NCI-H524 treated with DMSO at 0.1 percent for 48 hours (cell line): Measurements from ENCODE around the gene HES3.

Source experiments
- DNase-seq: peaks from one replicate; lab custom pipeline; 2025; lab: John Stamatoyannopoulos, UW

Gene HES3, protein sequence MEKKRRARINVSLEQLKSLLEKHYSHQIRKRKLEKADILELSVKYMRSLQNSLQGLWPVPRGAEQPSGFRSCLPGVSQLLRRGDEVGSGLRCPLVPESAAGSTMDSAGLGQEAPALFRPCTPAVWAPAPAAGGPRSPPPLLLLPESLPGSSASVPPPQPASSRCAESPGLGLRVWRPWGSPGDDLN

DNA sequence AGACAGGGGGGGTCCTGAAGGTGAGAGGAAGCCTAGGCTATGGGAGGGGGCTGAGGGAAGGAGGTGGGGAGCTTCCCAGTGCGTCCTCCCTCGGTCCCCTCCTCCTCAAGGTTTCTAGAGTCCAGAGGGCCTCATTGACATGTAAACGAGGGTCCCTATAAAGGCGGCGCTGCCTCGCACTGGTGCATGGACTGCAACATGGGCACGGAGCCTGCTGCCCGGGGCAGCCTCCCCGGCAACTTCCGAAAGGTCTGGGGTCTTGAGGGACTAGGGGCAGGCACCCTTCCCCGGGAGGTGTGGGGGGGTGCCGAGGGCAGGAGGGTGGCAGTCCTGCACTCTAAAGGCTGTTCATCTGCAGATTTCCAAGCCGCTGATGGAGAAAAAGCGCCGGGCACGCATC lies at the start of gene HES3:
Gene HES3 (plus strand): TSS at position 187 of the 400 bp plus-strand sequence. CDS start 187 bp downstream, at position 374.
- DNase-seq: no peak

DNA sequence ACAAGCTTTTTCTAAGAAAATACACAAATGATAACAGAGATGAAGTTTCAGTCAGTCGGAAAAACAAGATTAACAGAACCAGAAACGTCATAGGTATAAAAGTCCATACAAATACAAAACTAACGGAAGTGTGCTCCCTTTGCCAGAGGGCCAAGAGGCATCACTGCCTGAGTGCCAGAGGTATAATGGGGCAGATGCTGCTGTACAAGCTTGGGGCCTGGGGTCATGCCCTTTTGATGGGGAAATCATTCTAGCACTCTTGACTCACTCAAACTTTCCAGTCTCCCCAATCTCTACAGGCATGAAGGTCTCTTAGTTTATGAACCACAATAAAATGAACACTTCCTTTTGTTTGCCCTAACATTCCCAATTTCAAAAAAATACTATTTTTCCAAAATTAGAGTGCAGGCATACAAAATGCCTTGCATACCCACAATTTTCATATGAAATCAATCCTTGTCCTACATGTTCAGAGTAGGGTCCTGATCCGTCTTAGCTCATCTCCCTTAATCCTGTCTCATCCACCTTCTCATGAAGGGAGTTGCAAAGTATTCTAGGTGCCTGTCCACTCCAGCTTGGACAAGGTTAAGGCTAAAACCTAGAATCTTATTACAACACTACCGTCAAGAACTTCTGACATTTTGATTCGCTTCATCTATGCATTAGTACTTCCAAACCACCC lies 46.1 kb upstream of the HES3 start:
- no peak for DNase-seq

DNA sequence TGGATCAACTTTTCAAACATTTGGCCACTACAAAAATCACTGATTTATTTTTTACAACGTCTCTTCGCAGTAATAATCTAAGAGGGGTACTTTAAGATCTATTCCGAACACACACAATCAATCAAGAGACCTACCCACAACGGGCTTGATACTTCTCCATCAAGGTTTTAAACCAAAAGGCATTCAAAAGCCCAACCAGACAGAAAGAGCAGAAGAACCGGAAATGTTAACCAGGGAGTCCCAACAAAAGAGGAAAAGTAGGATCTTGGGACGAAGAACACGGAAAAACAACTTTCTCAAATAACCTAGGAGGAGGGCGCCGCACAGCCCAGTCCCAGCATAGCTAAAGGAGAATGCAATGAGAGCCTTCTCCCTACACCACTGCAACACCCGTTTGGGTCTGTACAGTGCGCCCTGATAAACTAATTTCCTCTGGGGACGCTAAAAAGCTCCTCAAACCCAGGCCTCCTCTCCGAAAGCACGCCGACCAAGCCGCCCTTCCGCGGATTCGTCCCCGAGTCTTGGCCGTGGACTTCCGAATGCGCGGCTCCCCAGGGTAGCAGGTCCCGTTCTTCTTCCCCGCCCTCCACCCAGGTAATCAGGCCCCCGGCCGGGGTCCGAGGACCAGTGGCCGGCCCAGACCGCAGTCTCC lies 45.2 kb upstream of the HES3 start:
- no peak for DNase-seq

DNA sequence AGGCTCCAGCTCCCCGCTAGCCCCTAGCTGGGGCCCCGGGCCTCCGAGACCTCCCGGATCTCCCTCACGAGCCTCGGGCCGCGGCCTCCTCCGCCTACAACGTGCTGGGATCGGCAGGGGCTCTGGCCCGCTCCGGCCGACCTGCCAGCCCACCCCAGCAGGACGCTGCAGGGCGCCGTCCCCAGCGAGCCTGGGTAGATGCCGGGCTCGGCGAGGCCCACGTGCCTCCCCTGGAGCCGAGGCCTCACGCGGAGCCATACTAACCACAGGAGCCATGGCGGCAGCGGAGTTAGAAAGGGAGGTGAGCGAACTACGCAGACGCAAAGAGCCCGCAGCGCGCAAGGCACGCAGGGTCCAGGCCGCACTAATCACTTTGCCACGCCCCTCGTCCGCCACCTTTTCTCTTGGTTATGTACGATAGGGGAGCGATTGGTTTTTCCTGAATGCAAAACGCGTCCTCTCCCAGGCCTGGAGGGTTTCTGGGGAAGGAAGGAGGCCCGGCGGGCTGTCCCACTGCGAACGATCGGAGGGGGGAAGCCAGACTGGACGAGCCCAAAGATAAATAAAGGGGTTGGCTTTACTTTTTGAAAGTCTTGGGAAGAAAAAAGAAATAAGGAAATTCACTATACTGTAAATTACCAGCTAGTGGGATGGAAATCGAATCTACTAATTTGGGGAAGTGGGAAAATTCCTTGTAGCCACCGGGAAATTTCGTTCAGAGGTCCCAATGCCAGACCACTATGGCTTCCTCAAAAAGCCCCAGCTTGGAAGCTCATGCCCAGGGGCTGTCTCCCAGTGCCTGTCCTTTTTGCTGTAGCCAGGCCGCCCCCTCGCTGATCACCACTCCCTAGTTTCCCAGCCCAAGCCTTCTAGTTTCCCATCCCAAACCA lies 44.4 kb upstream of the HES3 start, which contains the start of gene RPL22:
Gene RPL22 (minus strand): TSS at position 298 of the 890 bp plus-strand sequence. CDS start 22 bp downstream, at position 276.
- peak; percentile 95 for DNase-seq

DNA sequence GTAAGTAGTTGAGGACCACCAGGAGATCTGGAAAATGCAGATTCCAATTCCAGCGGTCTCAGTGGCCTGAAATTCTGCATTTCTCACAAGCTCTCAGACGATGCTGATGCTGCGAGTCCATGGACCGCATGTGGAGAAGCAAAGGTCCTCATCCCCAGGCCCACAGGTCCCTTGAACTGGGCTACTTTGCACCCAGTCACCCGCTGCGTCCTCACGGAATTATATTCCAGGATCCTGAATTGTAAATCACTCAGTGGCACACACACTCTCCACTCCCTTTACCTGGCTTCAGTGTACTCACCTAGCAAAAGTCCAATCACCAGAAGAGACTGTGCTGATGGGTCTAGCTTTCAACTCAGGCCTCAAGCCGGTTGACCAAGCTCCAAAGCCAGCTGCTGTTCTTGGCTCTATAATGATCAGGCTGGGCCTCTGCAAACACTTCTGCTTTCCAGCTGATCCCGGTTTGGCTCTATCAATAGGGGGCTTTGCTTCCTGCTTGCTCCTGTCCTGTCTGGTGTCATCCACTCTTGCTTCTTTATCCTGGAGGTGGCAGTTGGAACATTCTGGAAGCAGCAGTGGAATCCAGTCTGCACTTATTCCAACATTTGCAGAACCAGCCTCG lies 43.7 kb upstream of the HES3 start:
- no peak for DNase-seq

DNA sequence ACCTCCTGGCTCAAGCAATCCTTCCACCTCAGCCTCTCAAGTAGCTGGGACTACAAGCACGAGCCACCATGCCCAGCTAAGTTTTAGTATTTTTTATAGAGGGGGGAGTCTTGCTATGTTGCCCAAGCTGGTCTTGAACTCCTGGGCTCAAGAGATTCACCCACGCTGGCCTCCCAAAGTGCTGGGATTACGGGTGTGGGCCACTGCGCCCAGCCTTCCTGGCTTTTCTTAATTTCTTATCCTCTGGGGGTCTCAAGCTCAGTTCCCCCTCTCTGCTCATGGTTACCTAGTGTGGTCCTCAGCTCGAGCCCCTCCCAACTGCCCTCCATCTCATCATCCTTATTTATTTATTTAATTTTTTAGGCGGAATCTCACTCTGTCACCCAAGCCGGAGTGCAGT lies 41.7 kb upstream of the HES3 start:
- DNase-seq: no peak

DNA sequence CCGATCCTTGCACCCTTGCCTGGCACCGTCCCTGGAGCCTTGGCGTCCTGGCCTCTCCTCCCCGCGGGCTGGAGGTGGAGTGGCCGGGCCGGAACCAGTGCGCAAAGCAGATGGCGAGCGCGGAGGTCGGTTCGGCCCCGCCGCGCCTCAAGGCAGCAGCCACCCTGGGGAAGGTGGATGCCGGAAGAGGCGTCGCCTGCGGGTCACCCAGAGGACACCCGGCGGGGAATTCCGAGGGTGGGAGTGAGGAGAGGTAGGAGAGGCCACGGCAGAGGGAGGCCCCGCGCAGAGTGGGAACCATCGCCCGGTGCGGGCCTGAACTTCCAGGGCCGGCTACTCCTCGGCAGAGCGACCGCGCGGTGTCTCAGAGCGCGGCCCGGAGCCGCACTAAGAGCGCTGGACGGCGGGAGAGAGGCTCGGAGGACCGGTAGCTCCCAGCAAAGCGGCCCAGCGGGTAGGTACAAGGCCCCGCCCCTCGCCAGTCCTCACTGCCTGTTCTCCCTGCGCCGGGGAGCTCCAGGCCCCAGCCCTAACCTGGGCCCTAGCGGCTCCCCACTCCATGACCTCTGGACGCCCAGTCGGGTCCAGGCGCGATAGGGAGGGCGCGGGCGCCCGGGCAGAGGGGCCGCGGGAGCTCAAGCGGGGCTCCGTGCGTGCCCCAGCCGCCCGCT lies 38.0 kb upstream of the HES3 start, which contains the start of gene RNF207:
Gene RNF207 (plus strand): TSS at position 271 of the 671 bp plus-strand sequence. CDS start 417 bp downstream, outside the sequence.
- DNase-seq: no peak

DNA sequence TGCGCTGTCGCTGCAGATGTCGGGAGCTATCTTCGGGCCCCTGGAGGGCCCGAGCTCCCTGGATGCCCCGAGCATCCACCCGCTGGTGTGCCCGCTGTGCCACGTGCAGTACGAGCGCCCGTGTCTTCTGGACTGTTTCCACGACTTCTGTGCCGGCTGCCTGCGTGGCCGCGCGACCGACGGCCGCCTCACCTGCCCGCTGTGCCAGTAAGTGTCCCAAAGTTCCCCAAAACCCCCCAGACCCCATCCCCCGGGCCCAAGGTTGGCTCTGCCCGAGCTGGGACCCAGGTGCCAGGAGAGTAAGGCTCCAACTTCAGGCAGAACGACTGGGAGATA lies 37.5 kb upstream of the HES3 start:
- no peak for DNase-seq

DNA sequence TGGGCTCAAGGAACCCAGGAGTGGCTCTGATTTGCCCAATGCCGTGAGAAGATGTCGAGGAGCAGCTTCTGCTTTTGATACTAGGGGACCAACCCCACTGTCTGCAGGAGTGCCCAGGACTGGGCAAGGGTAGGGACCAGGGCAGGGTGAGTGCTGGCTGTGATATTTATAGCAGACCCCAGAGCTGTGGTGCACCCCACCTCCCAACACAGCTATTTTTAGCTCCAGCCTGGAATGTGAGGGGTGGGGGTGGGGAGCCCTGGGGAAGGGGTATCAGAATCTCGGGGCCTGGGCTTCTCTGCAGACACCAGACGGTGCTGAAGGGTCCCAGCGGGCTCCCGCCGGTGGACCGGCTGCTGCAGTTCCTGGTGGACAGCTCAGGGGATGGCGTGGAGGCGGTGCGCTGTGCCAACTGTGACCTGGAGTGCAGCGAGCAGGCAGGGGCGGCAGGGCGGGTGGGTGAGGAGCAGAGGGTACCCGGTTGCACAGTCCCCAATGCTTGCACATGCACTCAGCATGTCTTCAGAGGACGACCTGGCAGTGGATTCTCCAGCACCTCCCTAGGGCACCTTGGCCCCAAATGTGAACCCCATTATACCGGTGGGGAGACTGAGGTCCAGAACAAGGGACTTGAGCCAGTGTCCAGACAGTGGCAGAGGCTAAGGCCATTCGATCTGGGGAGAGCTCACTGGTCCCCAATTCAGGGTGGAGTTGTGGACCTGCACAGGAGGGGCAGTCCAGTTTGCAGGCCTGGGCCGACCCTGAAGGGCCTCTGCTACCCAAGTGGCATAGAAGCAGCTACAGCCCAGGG lies 36.7 kb upstream of the HES3 start:
- no peak for DNase-seq

DNA sequence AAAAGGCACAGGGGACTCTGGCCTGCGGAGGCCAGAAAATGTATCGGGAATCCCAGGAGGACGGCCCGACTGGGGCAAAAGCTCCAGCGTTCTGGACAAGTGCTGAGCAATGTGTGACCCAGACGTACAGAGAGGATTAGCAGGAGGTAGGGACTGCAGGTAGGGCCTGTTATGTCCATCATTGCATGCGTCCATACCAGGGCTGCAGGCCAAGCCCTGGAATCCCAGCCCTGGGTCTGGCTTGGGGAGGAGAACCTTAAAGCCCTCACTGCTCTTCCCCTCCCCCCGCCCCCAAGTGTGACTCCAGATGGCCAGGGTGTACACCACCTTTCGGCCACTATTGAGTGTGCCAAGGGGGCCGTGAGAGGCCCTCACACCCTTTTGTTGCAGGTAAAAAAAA lies 36.1 kb upstream of the HES3 start:
- no peak for DNase-seq

DNA sequence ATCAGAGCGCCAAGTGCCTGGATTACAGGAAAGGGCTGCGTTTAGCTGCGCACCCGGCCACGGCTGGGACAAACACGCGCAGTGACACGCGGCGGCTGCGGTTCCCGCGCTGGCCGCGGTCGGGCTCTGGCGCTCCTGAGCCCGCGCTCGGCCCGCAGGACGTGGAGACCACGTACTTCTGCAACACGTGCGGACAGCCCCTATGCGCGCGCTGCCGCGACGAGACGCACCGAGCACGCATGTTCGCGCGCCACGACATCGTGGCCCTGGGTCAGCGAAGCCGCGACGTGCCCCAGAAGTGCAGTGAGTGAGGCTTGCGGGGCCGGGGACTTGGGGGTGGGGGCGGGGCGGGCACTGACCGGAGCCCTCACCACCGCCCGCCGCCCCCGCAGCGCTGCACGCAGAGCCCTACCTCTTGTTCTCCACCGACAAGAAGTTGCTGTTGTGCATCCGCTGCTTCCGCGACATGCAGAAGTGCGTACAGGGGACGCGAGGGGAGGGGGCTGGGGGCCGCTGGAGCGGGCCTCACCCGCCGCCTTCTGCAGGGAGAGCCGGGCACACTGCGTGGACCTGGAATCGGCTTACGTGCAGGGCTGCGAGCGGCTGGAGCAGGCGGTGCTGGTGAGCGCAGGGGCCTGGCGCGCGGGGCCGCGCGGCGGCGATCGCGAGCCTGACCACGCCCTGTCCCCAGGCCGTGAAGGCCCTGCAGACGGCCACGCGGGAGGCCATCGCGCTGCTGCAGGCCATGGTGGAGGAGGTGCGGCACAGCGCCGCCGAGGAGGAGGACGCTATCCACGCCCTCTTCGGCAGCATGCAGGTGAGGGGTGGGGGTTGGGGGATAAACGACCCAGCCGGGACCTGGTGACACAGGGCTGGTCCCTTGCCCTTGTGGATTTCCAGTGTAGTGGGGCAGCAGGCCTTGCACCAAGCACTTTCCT lies 35.0 kb upstream of the HES3 start:
- no peak for DNase-seq

DNA sequence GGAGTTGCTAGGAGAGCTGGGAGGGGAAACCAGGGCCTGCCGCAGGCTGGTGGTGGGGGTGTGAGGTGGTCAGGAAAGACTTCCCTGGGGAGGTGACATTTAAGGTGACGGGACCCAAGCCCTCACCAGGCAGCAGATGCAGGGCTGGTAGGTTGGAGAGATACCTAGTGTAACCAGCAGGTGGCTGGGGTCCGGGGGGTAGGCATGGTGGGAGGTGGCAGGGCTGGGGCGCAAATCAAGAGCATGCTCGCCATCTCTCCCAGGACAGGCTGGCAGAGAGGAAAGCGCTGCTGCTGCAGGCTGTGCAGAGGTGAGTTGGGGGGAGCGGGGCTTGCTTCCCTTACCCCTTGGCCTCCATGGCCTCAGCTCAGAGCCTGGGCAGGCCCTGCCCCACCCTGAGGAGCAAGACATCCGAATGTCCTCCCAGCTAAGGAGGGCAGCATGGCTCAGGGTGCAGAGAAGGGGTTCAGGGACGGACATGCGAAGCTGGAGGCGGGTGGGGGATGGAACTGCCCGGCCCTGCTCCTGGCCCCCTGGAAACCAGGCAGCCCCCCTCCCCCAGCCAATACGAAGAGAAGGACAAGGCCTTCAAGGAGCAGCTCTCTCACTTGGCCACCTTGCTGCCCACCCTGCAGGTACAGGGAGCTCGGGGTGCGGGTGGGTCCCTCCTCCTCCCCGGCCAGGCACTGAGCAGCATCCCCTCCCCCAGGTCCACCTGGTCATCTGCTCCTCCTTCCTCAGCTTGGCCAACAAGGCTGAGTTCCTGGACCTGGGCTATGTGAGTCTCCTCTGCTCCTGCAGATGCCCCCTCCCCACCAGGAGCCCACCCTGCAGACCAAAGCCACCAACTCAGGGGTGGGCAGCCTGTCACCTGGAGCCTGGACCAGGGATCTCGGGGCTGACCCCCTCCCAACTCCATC lies 34.1 kb upstream of the HES3 start:
- no peak for DNase-seq

DNA sequence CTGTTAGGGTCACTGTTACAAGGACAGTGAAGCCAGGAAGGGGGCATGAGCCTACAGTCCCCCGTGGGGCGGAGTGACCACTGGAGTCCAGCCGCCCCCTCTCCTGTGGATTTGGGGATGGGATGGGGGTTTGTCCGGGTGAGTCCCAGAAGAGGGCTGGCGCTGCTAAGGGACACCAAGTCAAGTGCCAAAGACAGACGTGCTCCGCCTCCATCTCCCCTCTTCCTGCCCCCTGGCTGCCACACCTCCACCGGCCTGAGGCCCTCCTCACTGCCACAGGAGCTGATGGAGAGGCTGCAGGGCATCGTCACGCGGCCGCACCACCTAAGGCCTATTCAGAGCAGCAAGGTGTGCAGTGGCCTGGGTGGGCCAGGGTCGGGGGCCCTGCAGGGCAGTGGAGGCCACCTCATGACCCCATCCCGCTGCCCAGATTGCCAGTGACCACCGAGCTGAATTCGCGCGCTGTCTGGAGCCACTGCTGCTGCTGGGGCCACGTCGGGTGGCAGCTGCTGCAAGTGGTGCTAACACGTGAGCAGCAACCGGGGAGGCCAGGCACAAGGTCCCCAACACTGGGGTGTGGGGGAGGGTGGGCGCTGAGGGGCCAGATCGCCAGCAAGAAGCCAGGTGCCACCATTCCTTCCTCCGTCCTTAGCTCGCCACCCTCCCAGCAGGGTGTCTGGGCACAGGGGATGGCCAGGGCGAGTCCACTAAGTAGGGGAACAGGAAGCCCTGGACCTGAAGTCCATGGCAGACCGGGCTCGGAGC lies 33.2 kb upstream of the HES3 start:
- no peak for DNase-seq

DNA sequence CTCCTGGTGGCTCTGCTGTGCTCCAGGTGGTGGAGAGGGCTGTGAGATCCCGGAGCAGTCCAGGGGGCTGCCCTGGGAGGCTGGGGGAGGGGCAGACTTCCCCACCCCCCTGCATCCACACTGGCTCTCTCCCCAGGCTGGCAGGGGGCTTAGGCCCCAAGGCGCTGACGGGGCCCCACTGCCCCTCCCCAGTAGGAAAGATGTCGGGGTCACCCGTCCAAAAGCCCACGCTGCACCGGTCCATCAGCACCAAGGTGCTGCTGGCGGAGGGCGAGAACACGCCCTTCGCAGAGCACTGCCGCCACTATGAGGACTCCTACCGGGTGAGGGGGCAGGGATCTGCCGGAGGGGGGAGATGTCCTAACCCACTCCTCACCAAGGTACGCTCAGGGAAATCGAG lies 32.2 kb upstream of the HES3 start:
- no peak for DNase-seq

DNA sequence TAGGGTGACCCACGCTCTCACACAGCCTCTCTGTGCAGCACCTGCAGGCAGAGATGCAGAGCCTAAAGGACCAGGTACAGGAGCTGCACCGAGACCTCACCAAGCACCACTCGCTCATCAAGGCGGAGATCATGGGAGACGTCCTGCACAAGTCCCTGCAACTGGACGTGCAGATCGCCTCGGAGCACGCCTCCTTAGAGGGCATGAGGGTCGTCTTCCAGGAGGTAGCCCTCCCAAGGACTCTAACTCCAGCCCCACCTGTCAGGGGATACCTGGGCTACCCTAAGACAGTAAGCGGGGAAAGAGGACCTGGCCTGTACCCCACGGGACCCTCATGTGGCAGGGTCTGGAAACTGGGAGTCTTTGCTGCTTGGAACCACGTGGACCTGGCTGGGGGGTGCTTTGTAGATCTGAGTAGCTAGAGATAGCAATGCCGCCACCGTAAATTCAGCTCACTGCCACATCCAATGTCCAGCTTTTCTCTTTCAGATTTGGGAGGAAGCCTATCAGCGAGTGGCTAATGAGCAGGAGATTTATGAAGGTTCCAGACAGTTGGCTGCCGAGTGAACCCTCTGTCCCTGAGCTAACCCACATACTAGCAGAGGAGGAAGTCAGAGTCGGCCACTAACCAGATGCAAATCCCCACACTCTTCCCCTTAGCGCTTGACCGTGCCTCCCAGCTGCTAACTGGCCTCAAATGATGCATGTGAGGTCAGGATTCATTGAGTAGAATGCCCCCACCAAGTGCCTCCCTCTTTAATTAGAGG lies 31.6 kb upstream of the HES3 start:
- DNase-seq: no peak

DNA sequence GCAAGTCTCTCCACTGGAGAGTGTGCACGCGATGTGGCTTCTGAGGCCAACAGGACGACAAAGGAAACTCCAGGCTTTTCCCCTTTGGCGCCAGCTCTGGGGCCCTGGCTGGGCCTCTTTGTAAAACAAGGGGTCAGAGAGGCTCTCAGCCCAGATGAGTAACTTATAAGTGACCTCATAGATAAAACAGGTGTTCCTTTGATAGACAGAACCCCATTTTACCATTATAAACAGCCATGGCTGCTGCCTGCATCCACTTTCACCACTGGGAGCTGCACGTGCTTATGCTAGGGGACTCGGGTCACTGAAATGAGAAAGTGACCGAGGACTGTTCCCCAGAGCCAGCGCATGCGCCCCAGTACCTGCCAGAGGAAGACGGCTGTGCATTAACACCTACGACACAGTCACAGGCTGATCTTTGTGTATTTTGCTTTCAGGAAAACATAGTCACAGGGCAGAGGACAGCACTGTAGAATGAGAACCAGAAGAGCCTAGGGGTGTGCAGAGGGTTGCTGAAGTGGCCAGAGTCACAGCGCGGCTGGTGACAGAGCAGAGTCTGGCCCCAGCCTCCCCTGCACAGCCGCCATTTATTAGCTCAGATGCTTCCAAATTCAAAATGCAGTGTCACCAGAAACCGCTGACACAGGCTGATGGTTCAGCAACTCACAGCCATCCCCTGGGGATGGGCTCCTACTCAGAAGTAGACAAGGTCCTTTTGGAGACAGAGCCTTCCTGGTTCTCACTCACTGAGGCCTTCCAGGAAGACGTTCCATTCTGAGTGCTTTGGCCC lies 25.4 kb upstream of the HES3 start:
- no peak for DNase-seq
